Head of caudate nucleus (tissue), 42 donors: ENCODE measurements around the gene DCLK1.

Experiments used
- DNase-seq, 42 donors: peaks; one replicate each; pipeline versions ENCODE4 v3.0.0 to v3.0.0-alpha.2; 2020 to 2021; ENCODE audit warnings: mixed read lengths in 7 of 42
- intact Hi-C: fragments of 100-400 bp; cut with DNase I; formaldehyde crosslinking; loops from one replicate; pipeline ENCODE4 v1.15.0; 2022

DCLK1 gene

DNA sequence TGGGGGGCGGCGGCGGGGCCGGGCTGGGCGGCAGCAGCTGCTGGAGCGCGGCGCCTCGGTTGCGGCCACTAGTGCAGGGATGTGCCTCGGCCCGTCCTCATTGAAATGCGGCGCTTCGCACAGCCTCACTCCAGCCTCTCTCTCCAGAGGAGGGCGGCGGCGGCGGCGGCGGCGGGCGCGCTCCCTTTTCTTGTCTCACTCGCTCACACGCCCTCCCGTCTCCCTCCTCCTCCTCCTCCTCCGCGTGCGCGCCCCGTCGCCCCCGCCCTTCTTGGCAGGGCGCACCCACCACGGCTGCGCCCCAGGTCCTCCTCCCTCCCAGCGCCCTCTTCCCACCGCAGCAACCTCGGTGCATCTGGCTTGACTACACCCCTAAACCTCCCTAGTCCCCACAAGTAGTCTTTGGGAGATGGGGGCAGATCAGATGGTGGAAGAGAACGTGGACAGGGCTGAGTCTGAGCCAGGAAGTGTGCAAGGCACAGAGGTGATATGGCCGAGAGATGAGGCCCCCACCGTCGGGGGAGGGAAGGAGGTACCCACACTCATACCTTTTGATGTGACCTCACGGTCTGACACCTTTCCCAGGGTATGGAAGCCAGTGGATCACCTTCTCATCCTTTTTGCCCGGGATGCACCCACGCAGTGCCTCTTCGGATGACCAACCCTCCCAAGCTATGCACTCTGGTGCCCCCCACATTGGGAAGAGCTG is at the start of gene DCLK1:
TSS of gene DCLK1 (minus strand) at position 161 of the 709 bp plus-strand sequence.
- intact Hi-C loops: no loop called here
- DNase-seq: peak in 40 of 42 donors; percentile 36 to 83 (median 62)

- intact Hi-C loops: no loop called here
- DNase-seq: peak in 29 of 42 donors; percentile 7 to 65 (median 28)
Measured at GRCh38 chr13:36175621-36176020, 44.4 kb upstream of the DCLK1 start.

DNA sequence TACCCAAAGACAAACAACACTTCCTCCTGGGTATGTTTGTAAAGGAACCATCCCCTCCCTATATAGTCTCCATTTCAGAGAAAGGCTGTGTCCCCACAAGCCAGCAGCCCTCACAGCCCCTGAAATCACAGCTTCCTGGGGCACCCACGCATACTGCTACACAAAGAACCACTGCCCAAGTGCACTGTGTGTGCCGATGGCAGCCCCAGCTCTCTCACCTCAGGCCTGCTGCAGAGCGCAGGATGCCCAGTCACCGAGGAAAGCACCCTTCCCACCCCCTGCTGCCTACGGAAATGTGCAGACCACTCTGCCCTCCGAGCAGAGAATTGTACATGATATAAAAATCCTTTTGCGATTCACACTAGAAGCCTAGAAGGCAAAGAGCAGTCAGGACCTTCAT is 43.7 kb upstream of the DCLK1 start:
- intact Hi-C loops: no loop called here
- no peak for DNase-seq

DNA sequence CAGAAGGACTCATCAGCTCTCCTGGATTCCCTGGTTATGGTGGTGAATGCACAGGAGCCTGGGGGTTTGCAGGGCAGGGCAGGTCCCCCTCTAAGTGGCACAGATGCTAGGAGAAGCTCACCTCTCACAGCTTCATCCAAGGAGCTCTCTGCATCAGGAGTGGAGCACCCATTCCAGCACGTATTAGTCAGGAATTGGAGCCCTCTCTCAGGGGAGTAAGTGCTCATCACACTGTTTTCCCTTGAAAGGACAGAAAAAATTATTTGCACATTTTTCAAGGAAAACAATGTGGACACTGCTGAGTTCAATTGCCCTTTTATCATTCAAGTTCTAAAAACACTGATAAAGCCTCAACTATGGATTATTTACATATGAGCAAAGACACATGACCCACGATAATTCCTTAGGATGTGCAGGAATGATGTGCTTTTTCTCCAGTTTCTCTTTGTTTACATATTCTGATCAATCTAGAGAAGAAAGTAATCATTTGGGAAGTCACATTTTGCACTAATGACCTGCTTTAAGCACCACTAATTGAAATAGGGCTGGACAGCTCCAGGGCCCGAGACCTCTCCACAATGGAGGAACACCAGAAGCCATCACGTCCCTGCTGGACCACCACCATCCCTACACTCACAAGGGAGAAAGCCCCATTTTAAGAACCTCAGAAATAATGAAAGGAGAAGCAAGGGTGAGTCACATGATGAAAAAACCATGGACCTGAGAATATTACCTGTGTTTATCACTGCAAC is 42.6 kb upstream of the DCLK1 start:
- DNase-seq: no peak
- intact Hi-C loops: no loop called here

- intact Hi-C loops: no loop called here
- DNase-seq: no peak
Measured at GRCh38 chr13:36166046-36166445, 34.9 kb upstream of the DCLK1 start.

DNA sequence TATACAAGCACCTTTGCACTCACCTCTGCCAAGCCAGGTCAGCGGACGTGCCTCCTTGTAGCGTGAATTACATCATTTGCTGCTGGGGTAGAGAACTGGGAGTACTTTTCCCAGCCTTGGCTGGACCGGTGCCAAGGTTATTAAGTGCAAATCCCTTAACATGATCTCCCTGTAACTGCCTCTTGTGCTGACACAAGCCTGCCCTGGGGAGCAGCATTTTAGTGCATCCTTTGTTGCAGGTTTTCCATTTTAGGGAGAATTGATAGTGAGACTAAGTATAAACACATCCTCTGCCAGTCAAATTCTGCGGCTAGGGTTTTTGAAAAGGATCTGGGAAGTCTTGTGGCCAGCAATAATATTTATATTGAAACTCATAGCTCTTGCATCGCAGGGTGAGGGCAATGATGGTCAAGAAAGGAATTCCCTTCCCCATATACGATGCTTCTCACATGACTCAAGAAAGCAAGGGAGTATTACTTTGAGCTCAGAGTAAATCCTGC is 32.7 kb upstream of the DCLK1 start:
- peak in 2 of 42 donors; percentile 10 to 13 for DNase-seq
- intact Hi-C loops: no loop called here

DNA sequence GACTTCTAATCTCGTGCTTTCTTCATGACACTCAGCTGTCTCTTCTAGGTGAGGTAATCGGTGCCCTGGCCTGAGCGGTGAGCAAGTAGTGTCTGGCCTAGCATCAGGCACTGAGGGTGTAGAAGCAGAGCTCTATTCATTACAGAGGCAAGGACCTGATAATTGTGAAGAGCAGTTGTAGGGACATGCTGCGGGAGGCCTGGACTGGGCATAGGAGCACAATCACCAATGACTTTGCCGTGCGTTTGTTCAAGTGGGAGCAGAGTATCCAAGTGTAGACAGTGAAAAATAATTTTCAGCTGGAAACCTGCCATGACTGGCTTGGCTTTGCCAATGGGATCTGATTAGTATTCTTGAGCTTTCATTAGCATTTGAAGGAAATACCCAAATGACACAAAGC is 32.1 kb upstream of the DCLK1 start:
- intact Hi-C loops: no loop called here
- peak in 1 of 42 donors; percentile 13 for DNase-seq

GRCh38 chr13:36160297-36160696 is 29.1 kb upstream of the DCLK1 start:
- intact Hi-C loops: no loop called here
- DNase-seq: no peak

- intact Hi-C loops: no loop called here
- DNase-seq: no peak
Measured at GRCh38 chr13:36158611-36159010, 27.4 kb upstream of the DCLK1 start.

- intact Hi-C loops: no loop called here
- DNase-seq: no peak
Measured at GRCh38 chr13:36157480-36157879, 26.3 kb upstream of the DCLK1 start.

- intact Hi-C loops: no loop called here
- peak in 36 of 42 donors; percentile 10 to 80 (median 46) for DNase-seq
Measured at GRCh38 chr13:36154567-36155291, 23.5 kb upstream of the DCLK1 start.

GRCh38 chr13:36151591-36151990 is 20.4 kb upstream of the DCLK1 start:
- no peak for DNase-seq
- intact Hi-C loops: no loop called here

- intact Hi-C loops: no loop called here
Measured at GRCh38 chr13:36148446-36148845, 17.3 kb upstream of the DCLK1 start.

DNA sequence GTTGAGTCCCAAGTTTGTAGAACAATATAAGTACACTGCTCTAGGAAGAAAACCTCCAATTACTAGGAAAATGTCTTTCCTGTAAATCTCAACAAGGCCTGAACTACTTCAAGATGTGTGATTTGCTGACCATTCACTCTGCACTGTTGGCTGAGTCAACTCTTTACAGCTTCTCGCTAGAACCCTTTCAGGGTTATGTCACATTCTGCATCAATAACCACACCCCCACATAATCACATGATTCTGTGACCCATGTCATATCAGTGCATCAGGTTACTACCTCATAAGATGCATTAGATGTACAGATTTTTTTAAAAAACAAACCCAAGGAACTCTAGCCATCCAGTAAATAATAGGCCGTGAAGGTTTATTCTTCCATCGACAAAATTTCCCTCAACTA is 16.1 kb upstream of the DCLK1 start:
- intact Hi-C loops: no loop called here

More at GRCh38 chr13:36148446-36148845, 17.3 kb upstream of the DCLK1 start:
- DNase-seq: no peak

GRCh38 chr13:36146511-36147269 is 15.5 kb upstream of the DCLK1 start:
- intact Hi-C loops: no loop called here

More for the DNA sequence above, 16.1 kb upstream of the DCLK1 start:
- no peak for DNase-seq

GRCh38 chr13:36143738-36144137 is 12.6 kb upstream of the DCLK1 start:
- intact Hi-C loops: no loop called here
- DNase-seq: no peak

More at GRCh38 chr13:36146511-36147269, 15.5 kb upstream of the DCLK1 start:
- DNase-seq: no peak

DNA sequence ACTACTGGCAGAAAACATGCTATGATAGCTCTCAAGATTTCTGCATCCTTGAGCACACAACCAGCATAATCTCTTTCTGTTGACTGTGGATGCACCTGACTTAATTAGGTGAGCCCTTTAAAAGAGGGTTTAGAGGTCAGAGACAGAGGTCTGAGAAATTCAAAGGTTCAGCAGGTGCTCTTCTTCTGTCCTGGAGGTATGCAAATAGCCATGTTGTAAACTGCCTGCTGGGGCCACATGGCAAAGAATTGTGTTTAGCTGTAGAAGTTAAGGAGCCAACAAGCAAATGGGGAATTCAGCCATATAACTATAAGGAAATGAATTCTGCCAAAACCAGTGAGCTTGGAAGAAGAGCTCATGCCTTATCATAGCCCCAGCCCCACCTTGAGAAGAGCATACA is 11.6 kb upstream of the DCLK1 start:
- intact Hi-C loops: no loop called here

DNA sequence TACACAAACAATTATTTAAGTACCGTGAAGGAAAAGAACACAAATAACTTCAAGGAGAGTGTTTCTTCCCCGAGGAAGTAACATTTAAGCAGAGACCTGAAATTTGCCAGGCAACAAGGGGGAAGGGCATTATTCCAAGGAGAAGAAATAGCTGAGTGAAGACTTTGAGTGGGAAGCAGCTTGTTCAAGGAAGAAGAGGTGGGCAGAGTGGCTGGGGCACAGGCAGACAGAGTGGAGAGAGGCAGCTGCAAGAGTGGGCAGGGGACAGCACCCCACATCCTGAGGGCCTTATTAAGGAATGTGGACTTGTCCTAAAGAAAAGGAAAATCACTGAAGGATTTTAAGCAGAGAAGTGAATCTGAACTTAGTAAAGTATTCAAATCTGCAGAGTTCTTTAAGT is 4.7 kb upstream of the DCLK1 start:
- peak in 10 of 42 donors; percentile 10 to 58 (median 21) for DNase-seq
- intact Hi-C loops: no loop called here

More for the DNA sequence above, 11.6 kb upstream of the DCLK1 start:
- DNase-seq: no peak

GRCh38 chr13:36134632-36135031 is 3.5 kb upstream of the DCLK1 start:
- no peak for DNase-seq
- intact Hi-C loops: no loop called here
